ENCODE results near the gene OR10G3.
"Not testable (repeated sequence)": the region's sequence is repeated elsewhere in the genome, so short reads cannot be mapped to it uniquely, and the experiment has no call there.

The OR10G3 gene

GRCh38 chr14:21579976-21580375 is at the start of gene OR10G3:
Gene OR10G3, minus strand, starts transcription at chr14:21580076. Its CDS starts 9,332 bp downstream, at chr14:21570744.
- DNase-seq, result no peak

- no peak for DNase-seq
Observed at GRCh38 chr14:21626491-21627230, 46.8 kb upstream of the OR10G3 start.

- no peak for DNase-seq
Observed at GRCh38 chr14:21617614-21618013, 37.7 kb upstream of the OR10G3 start.

GRCh38 chr14:21614240-21614639 is 34.4 kb upstream of the OR10G3 start:
- DNase-seq, result no peak

GRCh38 chr14:21612324-21612723 is 32.4 kb upstream of the OR10G3 start:
- DNase-seq, result no peak

GRCh38 chr14:21602181-21602580 is 22.3 kb upstream of the OR10G3 start:
- not testable (repeated sequence) for DNase-seq

- DNase-seq, result no peak
Observed at GRCh38 chr14:21589317-21589716, 9.4 kb upstream of the OR10G3 start.

GRCh38 chr14:21575661-21576060 is 4.2 kb downstream of the OR10G3 start:
- no peak for DNase-seq

GRCh38 chr14:21572604-21573003 is 7.3 kb downstream of the OR10G3 start:
- DNase-seq, result no peak

GRCh38 chr14:21558703-21559170 is 21.1 kb downstream of the OR10G3 start:
- DNase-seq, result no peak

- DNase-seq, result peak; percentile 39 to 82
Observed at GRCh38 chr14:21557084-21557901, 22.6 kb downstream of the OR10G3 start.

- no peak for DNase-seq
Observed at GRCh38 chr14:21556378-21557083, 23.3 kb downstream of the OR10G3 start.

GRCh38 chr14:21553266-21553665 is 26.6 kb downstream of the OR10G3 start:
- DNase-seq, result no peak

- not testable (repeated sequence) for DNase-seq
Observed at GRCh38 chr14:21544588-21544987, 35.3 kb downstream of the OR10G3 start.

GRCh38 chr14:21543963-21544362 is 35.9 kb downstream of the OR10G3 start:
- no peak for DNase-seq

- no peak for DNase-seq
Observed at GRCh38 chr14:21543521-21543960, 36.3 kb downstream of the OR10G3 start.

- DNase-seq, result no peak
Observed at GRCh38 chr14:21541413-21542074, 38.3 kb downstream of the OR10G3 start.

GRCh38 chr14:21539189-21539940 is 40.5 kb downstream of the OR10G3 start:
- no peak for DNase-seq

- no peak for DNase-seq
Observed at GRCh38 chr14:21537090-21537424, 42.8 kb downstream of the OR10G3 start.

- DNase-seq, result no peak
Observed at GRCh38 chr14:21536418-21537089, 43.3 kb downstream of the OR10G3 start.
